GM10266 (cell line): ENCODE data around the gene TTBK2.
A peak's percentile ranks its signal among the peaks of the same experiment; 100 is the strongest.

Experiments used
- DNase-seq: peaks from one replicate; pipeline ENCODE4 v3.0.0; 2012; ENCODE audit errors: extremely low spot score
- CTCF ChIP-seq: IDR thresholded peaks from 2 replicates; pipeline ENCODE4 v1.5.1; 2012; ENCODE audit warnings: mild to moderate bottlenecking, low read depth; ENCODE audit not compliant: control insufficient read depth, insufficient read depth; ENCODE audit errors: missing control alignments

The TTBK2 gene

GRCh38 chr15:42802168-42802567, 118.4 kb downstream of the TTBK2 start:
- DNase-seq: no peak
- TF ChIP-seq CTCF: no peak

GRCh38 chr15:42800731-42801474, 119.7 kb downstream of the TTBK2 start:
- TF ChIP-seq CTCF: peak; percentile 13
- DNase-seq: no peak

GRCh38 chr15:42798802-42799201, 121.8 kb downstream of the TTBK2 start:
- no peak for DNase-seq
- no peak for TF ChIP-seq CTCF

- no peak for DNase-seq
- no peak for TF ChIP-seq CTCF
Observed at GRCh38 chr15:42796955-42797782, 123.4 kb downstream of the TTBK2 start.

- DNase-seq: no peak
- no peak for TF ChIP-seq CTCF
Observed at GRCh38 chr15:42788725-42789124, 131.9 kb downstream of the TTBK2 start.

- DNase-seq: no peak
- no peak for TF ChIP-seq CTCF
Observed at GRCh38 chr15:42786978-42787377, 133.6 kb downstream of the TTBK2 start.

- no peak for TF ChIP-seq CTCF
- no peak for DNase-seq
Observed at GRCh38 chr15:42785569-42785968, 135.0 kb downstream of the TTBK2 start.
